AG04450 (cell line): Measurements from ENCODE around the gene TCEANC2. TPM values are rescaled to one million over a fixed set of nuclear protein-coding genes. Genes with fewer than 3 reads are reported as not detected.
A peak's percentile ranks its signal among the peaks of the same experiment; 100 is the strongest.
"Not testable (repeated sequence)": the region's sequence is repeated elsewhere in the genome, so short reads cannot be mapped to it uniquely, and the experiment has no call there.

Experiments
- CTCF ChIA-PET: fragments of 300-600, 350-600 bp; formaldehyde crosslinking; extraction: SDS; loops from one replicate; lab custom pipeline; 2022; ENCODE audit warnings: antibody characterized with exemption, inconsistent platforms; lab: Charles Lee
- POLR2A ChIA-PET: fragments of 350-600 bp; formaldehyde crosslinking; extraction: SDS; loops from one replicate; lab custom pipeline; 2021; ENCODE audit warnings: antibody characterized with exemption, inconsistent platforms; lab: Yijun Ruan, JAX
- DNase-seq: peaks from one replicate; pipeline ENCODE4 v3.0.0-alpha.2; 2011; ENCODE audit warnings: low read depth, low spot score
- H3K27ac ChIP-seq: one replicate; pipeline ENCODE4 v1.5.1; 2012; ENCODE audit warnings: low read depth, low read length, control low read depth
- H3K27me3 ChIP-seq: one replicate; pipeline ENCODE4 v1.6.0; 2012; ENCODE audit warnings: low read length; ENCODE audit not compliant: control insufficient read depth, insufficient read depth
- H3K4me3 ChIP-seq: 2 replicates; pipeline ENCODE4 v1.5.1; 2011; ENCODE audit warnings: mild to moderate bottlenecking, low read depth, low read length, control low read depth
- H3K9me3 ChIP-seq: 2 replicates; pipeline ENCODE4 v1.5.1; 2012; ENCODE audit warnings: low read length; ENCODE audit not compliant: control insufficient read depth, insufficient read depth
- polyA minus RNA-seq: library from RNA; depleted of rRNA, polyadenylated mRNA; stranded (reverse); fragments of >200 nt; gene quantifications from 2 replicates; pipeline ENCODE4 v1.2.3, GENCODE V29; 2011; rRNA and poly(A)+ RNA removed
- polyA plus RNA-seq: library from polyadenylated mRNA; depleted of rRNA; stranded (reverse); fragments of >200 nt; gene quantifications from 2 replicates; pipeline ENCODE4 v1.2.3, GENCODE V29; 2011; rRNA removed
- TF ChIP-seq, protein P1 (sequence below): IDR thresholded peaks from 2 replicates; pipeline ENCODE4 v1.5.1; 2011; ENCODE audit warnings: low read depth, low read length, control low read depth, inconsistent platforms

Gene TCEANC2
- polyA plus RNA-seq (3.6 and 4.3 TPM in 2 replicates), polyA minus RNA-seq (5.3 and 5.9 TPM in 2 replicates)

DNA sequence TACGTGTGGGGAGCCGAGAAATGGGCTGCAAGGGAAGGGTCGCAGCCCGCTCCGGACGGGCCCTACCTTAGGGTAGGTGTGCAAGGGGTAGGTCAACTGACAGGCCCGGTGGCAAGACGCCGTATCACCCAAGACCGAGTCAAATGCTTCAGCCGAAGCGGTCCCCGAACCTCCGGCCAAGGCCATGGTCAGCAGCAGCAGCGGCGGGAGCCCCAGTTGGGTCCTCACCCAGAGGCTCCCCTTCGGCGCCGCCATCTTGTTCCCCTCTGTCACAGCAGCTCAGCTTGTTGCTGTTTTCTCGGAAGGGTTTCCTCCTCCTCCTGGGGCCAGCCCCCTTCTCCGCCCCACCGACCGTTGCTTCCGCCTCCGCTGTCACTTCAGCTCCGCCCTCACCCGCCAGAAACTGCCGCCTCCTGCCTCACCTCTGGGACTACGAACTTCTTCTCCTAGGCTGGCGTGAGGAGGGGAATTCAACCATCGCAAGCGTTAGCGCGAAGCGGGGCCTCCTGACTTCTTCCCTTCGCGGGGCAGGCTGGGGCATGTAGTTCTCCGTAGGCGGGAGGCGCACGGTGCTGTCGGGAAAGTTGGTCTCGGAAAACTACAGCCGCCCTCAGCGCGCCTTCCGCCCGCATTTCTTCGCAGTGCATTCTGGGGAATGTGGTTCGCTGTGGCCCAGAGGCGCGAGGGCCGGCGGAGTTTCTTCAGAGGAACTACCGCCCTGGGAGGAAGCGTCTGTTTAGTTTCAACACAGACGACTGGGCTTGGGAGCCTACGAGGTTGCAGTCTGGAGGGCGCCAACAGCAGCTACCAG is at the start of gene TCEANC2, which contains the start of gene TMEM59:
TSS of gene TCEANC2 (plus strand) at position 675 of the 811 bp plus-strand sequence. CDS start 815 bp downstream, outside the sequence.
TSS of gene TMEM59 (minus strand) at position 271 of the 811 bp plus-strand sequence. CDS start at position 255, 16 bp downstream.
- Histone ChIP-seq H3K27me3 (no peaks in the 10 kb centered on the region), H3K27ac (peak within 1 kb of the TSS; percentile 86), H3K9me3 (0 out of 2 replicates have a peak, but pooled peaks cover 4% of the 10 kb centered on the region), H3K4me3 (peak within 1 kb of the TSS; percentile 96)
- peak; percentile 98 for DNase-seq
- POLR2A ChIA-PET = interaction anchor here (0.6 to 1.4 kb wide), 5 partner anchors 77 to 141 kb away, joined by 3 to 7 read pairs (median 3); partner anchors contain the start of gene IFT25
- TF ChIP-seq, protein P1, sequence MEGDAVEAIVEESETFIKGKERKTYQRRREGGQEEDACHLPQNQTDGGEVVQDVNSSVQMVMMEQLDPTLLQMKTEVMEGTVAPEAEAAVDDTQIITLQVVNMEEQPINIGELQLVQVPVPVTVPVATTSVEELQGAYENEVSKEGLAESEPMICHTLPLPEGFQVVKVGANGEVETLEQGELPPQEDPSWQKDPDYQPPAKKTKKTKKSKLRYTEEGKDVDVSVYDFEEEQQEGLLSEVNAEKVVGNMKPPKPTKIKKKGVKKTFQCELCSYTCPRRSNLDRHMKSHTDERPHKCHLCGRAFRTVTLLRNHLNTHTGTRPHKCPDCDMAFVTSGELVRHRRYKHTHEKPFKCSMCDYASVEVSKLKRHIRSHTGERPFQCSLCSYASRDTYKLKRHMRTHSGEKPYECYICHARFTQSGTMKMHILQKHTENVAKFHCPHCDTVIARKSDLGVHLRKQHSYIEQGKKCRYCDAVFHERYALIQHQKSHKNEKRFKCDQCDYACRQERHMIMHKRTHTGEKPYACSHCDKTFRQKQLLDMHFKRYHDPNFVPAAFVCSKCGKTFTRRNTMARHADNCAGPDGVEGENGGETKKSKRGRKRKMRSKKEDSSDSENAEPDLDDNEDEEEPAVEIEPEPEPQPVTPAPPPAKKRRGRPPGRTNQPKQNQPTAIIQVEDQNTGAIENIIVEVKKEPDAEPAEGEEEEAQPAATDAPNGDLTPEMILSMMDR = no peak
- CTCF ChIA-PET = interaction anchor here (0.6 to 0.9 kb wide), 3 partner anchors 16 to 192 kb away, joined by 3 to 4 read pairs (median 3); no protein-coding TSS in a partner anchor

DNA sequence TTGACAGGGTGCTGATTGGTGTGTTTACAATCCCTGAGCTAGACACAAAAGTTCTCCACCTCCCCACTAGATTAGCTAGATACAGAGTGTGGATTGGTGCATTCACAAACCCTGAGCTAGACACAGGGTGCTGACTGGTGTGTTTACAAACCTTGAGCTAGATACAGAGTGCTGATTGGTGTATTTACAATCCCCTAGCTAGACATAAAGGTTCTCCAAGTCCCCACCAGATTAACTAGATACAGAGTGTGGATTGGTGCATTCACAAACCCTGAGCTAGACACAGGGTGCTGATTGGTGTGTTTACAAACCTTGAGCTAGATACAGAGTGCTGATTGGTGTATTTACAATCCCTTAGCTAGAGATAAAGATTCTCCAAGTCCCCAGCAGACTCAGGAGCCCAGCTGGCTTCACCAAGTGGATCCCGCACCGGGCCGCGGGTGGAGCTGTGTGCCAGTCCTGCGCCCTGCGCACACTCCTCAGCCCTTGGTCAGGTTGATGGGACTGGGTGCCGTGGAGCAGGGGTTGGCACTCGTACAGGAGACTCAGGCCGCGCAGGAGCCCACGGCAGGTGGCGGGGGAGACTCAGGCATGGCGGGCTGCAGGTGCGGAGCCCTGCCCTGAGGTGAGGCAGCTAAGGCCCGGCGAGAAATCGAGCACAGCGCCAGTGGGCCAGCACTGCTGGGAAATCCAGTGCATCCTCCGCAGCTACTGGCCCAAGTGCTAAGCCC is 49.5 kb upstream of the TCEANC2 start:
- H3K27ac ChIP-seq, H3K4me3 ChIP-seq, DNase-seq: not testable (repeated sequence)
- ChIA-PET CTCF (interaction anchor here (0.5 kb wide), 1 partner anchor 99 kb away, joined by 4 read pairs; no protein-coding TSS in a partner anchor), POLR2A (interaction anchor here (0.6 kb wide), 1 partner anchor 44 kb away, joined by 3 read pairs; no protein-coding TSS in a partner anchor)
- Histone ChIP-seq H3K27me3 (peaks cover 18% of the 10 kb centered on the region), H3K9me3 (peaks cover 12% of the 10 kb centered on the region; the same call in 1 of the 2 replicates)

DNA sequence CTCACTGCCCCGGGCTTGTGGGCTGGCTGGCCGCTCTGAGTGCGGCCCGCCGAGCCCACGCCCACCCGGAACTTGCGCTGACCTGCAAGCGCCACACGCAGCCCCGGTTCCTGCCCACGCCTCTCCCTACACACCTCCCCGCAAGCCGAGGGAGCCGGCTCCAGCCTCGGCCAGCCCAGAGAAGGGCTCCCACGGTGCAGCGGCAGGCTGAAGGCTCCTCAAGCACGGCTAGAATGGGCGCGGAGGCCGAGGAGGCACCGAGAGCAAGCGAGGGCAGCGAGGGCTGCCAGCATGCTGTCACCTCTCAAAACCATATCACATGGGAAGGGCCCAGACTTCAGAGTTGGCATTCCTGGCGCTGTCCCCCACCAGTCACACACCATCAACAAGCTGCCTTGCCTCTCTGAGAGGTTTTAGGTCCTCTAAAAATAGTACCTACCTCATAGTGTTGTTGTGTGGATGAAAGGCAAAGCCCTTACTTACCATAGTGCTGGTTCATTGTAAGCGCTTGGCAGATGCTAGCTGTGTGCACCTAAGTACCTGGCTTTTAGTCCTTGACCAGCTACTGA is 48.8 kb upstream of the TCEANC2 start:
- Histone ChIP-seq H3K9me3 (peaks cover 12% of the 10 kb centered on the region; the same call in 1 of the 2 replicates), H3K4me3 (no peak overlapping the region), H3K27me3 (peaks cover 23% of the 10 kb centered on the region), H3K27ac (no peak overlapping the region)
- ChIA-PET CTCF (no interaction called here), POLR2A (no interaction called here)
- TF ChIP-seq, protein P1 = no peak
- no peak for DNase-seq

DNA sequence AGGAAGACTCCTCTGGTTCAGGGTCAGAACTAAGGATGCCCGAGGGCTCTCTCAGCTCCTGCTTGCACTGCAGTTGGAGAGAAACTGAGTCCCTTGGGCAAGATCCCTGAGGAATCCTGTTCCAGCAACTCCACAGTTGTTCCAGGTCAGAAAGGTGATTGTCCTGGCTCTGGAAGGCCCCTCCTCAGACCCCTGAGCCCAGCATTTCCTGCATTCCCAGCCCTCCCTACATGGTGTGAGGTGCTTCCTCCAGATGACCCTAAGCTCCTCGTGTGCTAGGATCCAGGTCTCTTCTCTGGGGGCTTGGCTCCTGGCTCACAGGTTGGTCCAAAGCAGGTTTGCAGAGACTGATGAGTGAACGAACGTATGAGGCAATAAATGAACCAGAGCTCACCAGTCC is 46.9 kb upstream of the TCEANC2 start:
- POLR2A ChIA-PET = no interaction called here
- Histone ChIP-seq H3K27ac (no peak overlapping the region), H3K27me3 (peaks cover 34% of the 10 kb centered on the region), H3K4me3 (no peak overlapping the region), H3K9me3 (peaks cover 12% of the 10 kb centered on the region; the same call in 1 of the 2 replicates)
- TF ChIP-seq, protein P1 = no peak
- DNase-seq = no peak
- CTCF ChIA-PET = interaction anchor here (1.3 kb wide), 1 partner anchor 483 kb away, joined by 3 read pairs; no protein-coding TSS in a partner anchor

DNA sequence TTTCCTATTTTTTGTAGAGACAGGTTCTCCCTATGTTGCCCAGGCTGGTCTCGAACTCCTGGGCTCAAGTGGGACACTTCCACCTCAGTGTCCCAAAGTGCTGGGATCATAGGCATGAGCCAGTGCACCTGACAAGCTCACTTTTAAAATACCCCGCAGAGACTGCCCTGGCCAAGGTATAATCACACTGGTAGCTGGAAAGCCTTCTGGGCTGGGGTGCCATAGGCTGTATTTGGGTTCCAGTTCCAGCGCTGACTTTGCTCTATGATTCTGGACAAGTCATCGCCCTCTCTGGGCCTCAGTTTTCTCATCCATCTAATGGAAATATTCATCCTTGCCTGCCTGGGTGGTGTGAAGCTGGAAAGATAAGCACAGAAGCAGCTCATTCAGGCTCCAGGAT is 45.8 kb upstream of the TCEANC2 start:
- TF ChIP-seq, protein P1 = no peak
- Histone ChIP-seq H3K27ac (no peak overlapping the region), H3K27me3 (peaks cover 35% of the 10 kb centered on the region), H3K4me3 (no peak overlapping the region), H3K9me3 (peaks cover 12% of the 10 kb centered on the region; the same call in 1 of the 2 replicates)
- ChIA-PET CTCF (no interaction called here), POLR2A (interaction anchor here (0.6 kb wide), 1 partner anchor 497 kb away, joined by 3 read pairs; no protein-coding TSS in a partner anchor)
- no peak for DNase-seq
